ENCODE data around the gene FDXR. TPM values are rescaled to one million over a fixed set of nuclear protein-coding genes. Genes with fewer than 3 reads are reported as not detected.

Gene FDXR
- total and polyA plus RNA-seq, 9 of the 15 experiments (the other 6 are each of a cell fraction or from before 2014, with no cell fraction given) = 0.89 to 70.7 (median 30.9) TPM

GRCh38 chr17:74868251-74868907 is 4.4 kb downstream of the FDXR start (continued):
- TF ChIP-seq ARID1B (IDR thresholded peaks at IDR 0.05) (peak; percentile 91), NONO (IDR thresholded peaks at IDR 0.05; ENCODE audit: low read depth in 2 of 2, low read length in 1 of 2) (no peak), TBL1XR1 (IDR thresholded peaks at IDR 0.05; ENCODE audit: low read length in 2 of 2) (peak in 1 of 2 experiments; percentile 71; a peak in 2 of 4 replicates), L3MBTL2 (IDR thresholded peaks at IDR 0.05) (peak; percentile 89), THAP12 (CRISPR knock-in tag; IDR thresholded peaks at IDR 0.05) (no peak), MITF (IDR thresholded peaks at IDR 0.05) (no peak), ZNF212 (CRISPR knock-in tag; IDR thresholded peaks at IDR 0.05) (no peak), RFX5 (IDR thresholded peaks at IDR 0.05; ENCODE audit: low read depth, low read length) (no peak), ZBTB5 (IDR thresholded peaks at IDR 0.05) (peak; percentile 50; the same call in 1 of the 2 replicates), ELF4 (CRISPR knock-in tag; IDR thresholded peaks at IDR 0.05) (peak; percentile 78), ETV1 (tag; conservative IDR thresholded peaks at IDR 0.05; ENCODE audit: low read depth) (peak; percentile 99), CREB3L1 (IDR thresholded peaks at IDR 0.05; ENCODE audit: borderline replicate concordance, low read depth) (0 out of 2 replicates have a peak, but pooled peaks have one; percentile 37), EHMT2 (IDR thresholded peaks at IDR 0.05) (peak; percentile 72; the same call in 1 of the 2 replicates), VEZF1 (CRISPR knock-in tag; IDR thresholded peaks at IDR 0.05) (peak; percentile 77), NBN (IDR thresholded peaks at IDR 0.05; ENCODE audit: low read depth) (peak; percentile 86), ZNF175 (CRISPR knock-in tag; IDR thresholded peaks at IDR 0.05; ENCODE audit: low read depth) (peak; percentile 83)
